Astrocyte (in vitro differentiated cells and primary cell): ENCODE data around the gene ACOX1. TPM values are rescaled to one million over a fixed set of nuclear protein-coding genes. Genes with fewer than 3 reads are reported as not detected.

Experiments
- DNase-seq: peaks from one replicate; pipeline ENCODE4 v3.0.0-alpha.2; 2010; ENCODE audit warnings: low read depth
- FAIRE-seq: peaks from 2 replicates; lab custom pipeline; 2011; peaks lifted over from hg19 to GRCh38; lab: Jason Lieb, UNC
- H2AFZ ChIP-seq: 2 replicates; pipeline ENCODE4 v1.6.0; 2012; ENCODE audit warnings: low read depth, low read length, inconsistent platforms
- H3K27ac ChIP-seq: 2 replicates; pipeline ENCODE4 v1.5.1; 2011; ENCODE audit warnings: low read depth, low read length, inconsistent platforms
- H3K27me3 ChIP-seq: 2 replicates; pipeline ENCODE4 v1.6.0; 2011; ENCODE audit warnings: low read length, inconsistent platforms; ENCODE audit not compliant: insufficient read depth
- H3K36me3 ChIP-seq: 2 replicates; pipeline ENCODE4 v1.5.1; 2011; ENCODE audit warnings: low read length, inconsistent platforms; ENCODE audit not compliant: insufficient read depth
- H3K4me1 ChIP-seq: 2 replicates; pipeline ENCODE4 v1.5.1; 2011; ENCODE audit warnings: low read length, inconsistent platforms; ENCODE audit not compliant: insufficient read depth
- H3K4me2 ChIP-seq: 2 replicates; pipeline ENCODE4 v1.6.0; 2012; ENCODE audit warnings: low read length, inconsistent platforms
- H3K4me3 ChIP-seq: 2 replicates; pipeline ENCODE4 v1.5.1; 2011; ENCODE audit warnings: low read depth, mild to moderate bottlenecking, low read length, inconsistent platforms; ENCODE audit not compliant: insufficient read depth
- H3K79me2 ChIP-seq: 2 replicates; pipeline ENCODE4 v1.6.0; 2012; ENCODE audit warnings: mild to moderate bottlenecking, low read length, inconsistent platforms; ENCODE audit not compliant: insufficient read depth
- H3K9ac ChIP-seq: 2 replicates; pipeline ENCODE4 v1.6.0; 2012; ENCODE audit warnings: mild to moderate bottlenecking, low read length, inconsistent platforms
- H3K9me3 ChIP-seq: 2 replicates; pipeline ENCODE4 v1.5.1; 2012; ENCODE audit warnings: low read depth, mild to moderate bottlenecking, low read length, inconsistent platforms; ENCODE audit not compliant: insufficient read depth
- H4K20me1 ChIP-seq: 2 replicates; pipeline ENCODE4 v1.6.0; 2012; ENCODE audit warnings: low read length, inconsistent platforms; ENCODE audit not compliant: insufficient read depth
- H3K27ac Mint-ChIP-seq: one replicate; pipeline ENCODE4 v1.8.0; 2021; ENCODE audit warnings: mild to moderate bottlenecking, mixed read lengths; ENCODE audit not compliant: unreplicated experiment
- H3K27me3 Mint-ChIP-seq: one replicate; pipeline ENCODE4 v1.8.0; 2021; ENCODE audit warnings: low read depth, mixed read lengths; ENCODE audit not compliant: unreplicated experiment
- H3K36me3 Mint-ChIP-seq: one replicate; pipeline ENCODE4 v1.8.0; 2021; ENCODE audit warnings: low read depth, mixed read lengths; ENCODE audit not compliant: unreplicated experiment
- H3K4me1 Mint-ChIP-seq: one replicate; pipeline ENCODE4 v1.8.0; 2021; ENCODE audit warnings: low read depth, mixed read lengths; ENCODE audit not compliant: unreplicated experiment
- H3K4me3 Mint-ChIP-seq: one replicate; pipeline ENCODE4 v1.8.0; 2021; ENCODE audit warnings: mild to moderate bottlenecking, moderate library complexity, mixed read lengths; ENCODE audit not compliant: unreplicated experiment
- H3K9me3 Mint-ChIP-seq: one replicate; pipeline ENCODE4 v1.8.0; 2021; ENCODE audit warnings: mild to moderate bottlenecking, mixed read lengths; ENCODE audit not compliant: unreplicated experiment
- EZH2 ChIP-seq: IDR thresholded peaks from 2 replicates; pipeline ENCODE4 v1.6.1; 2012; ENCODE audit warnings: mild to moderate bottlenecking, low read length, inconsistent platforms; ENCODE audit not compliant: insufficient read depth
- total RNA-seq: library from RNA; stranded (reverse); gene quantifications from 2 replicates; pipeline ENCODE4 v1.2.1, GENCODE V29; 2021
- TF ChIP-seq, protein P1 (sequence below): IDR thresholded peaks from 2 replicates; pipeline ENCODE4 v1.5.1; 2011; ENCODE audit warnings: low read depth, mild to moderate bottlenecking, inconsistent platforms, low read length, moderate library complexity; ENCODE audit not compliant: insufficient read depth

ACOX1 gene
- total RNA-seq, 1 donor from 2014 or later, result 61.3 TPM

DNA sequence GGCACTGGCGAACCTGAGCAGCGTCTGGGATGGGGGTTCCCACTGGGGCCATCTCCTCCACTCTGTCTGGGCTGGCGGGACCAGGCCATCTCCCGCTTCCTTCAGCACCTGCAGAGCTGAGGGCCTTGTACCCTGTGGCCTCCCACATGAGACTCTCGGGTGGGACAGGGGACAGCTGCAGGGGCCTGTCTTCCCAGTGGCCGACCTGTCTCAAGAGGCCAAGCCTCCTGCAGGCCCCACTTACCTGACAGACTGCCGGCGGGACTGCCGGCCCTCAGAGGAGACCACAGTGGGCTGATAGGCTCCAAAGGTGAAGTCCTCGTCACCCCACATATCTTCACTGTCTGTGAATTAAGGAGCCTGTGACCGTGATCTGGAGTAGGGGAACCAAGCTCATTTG lies 53.9 kb downstream of the ACOX1 start:
- Mint-ChIP-seq H3K9me3 (no peaks in the 10 kb centered on the region), H3K4me3 (no peak overlapping the region), H3K27ac (no peak overlapping the region), H3K27me3 (peaks cover 5% of the 10 kb centered on the region), H3K36me3 (peaks cover 9% of the 10 kb centered on the region), H3K4me1 (no peaks in the 10 kb centered on the region)
- H3K36me3 ChIP-seq, result peaks cover 2% of the 10 kb centered on the region
- no peak overlapping the region for H3K4me2 ChIP-seq
- H3K9ac ChIP-seq, result no peak overlapping the region
- H4K20me1 ChIP-seq, result no peaks in the 10 kb centered on the region
- H3K4me3 ChIP-seq, result no peak overlapping the region
- no peaks in the 10 kb centered on the region for H3K9me3 ChIP-seq
- TF ChIP-seq, protein P1, sequence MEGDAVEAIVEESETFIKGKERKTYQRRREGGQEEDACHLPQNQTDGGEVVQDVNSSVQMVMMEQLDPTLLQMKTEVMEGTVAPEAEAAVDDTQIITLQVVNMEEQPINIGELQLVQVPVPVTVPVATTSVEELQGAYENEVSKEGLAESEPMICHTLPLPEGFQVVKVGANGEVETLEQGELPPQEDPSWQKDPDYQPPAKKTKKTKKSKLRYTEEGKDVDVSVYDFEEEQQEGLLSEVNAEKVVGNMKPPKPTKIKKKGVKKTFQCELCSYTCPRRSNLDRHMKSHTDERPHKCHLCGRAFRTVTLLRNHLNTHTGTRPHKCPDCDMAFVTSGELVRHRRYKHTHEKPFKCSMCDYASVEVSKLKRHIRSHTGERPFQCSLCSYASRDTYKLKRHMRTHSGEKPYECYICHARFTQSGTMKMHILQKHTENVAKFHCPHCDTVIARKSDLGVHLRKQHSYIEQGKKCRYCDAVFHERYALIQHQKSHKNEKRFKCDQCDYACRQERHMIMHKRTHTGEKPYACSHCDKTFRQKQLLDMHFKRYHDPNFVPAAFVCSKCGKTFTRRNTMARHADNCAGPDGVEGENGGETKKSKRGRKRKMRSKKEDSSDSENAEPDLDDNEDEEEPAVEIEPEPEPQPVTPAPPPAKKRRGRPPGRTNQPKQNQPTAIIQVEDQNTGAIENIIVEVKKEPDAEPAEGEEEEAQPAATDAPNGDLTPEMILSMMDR, result no peak
- TF ChIP-seq EZH2, result no peak
- H3K79me2 ChIP-seq, result no peaks in the 10 kb centered on the region
- H2AFZ ChIP-seq, result no peak overlapping the region
- no peak for DNase-seq
- no peaks in the 10 kb centered on the region for H3K27me3 ChIP-seq
- no peak for FAIRE-seq
- H3K4me1 ChIP-seq, result no peaks in the 10 kb centered on the region
- no peak overlapping the region for H3K27ac ChIP-seq

DNA sequence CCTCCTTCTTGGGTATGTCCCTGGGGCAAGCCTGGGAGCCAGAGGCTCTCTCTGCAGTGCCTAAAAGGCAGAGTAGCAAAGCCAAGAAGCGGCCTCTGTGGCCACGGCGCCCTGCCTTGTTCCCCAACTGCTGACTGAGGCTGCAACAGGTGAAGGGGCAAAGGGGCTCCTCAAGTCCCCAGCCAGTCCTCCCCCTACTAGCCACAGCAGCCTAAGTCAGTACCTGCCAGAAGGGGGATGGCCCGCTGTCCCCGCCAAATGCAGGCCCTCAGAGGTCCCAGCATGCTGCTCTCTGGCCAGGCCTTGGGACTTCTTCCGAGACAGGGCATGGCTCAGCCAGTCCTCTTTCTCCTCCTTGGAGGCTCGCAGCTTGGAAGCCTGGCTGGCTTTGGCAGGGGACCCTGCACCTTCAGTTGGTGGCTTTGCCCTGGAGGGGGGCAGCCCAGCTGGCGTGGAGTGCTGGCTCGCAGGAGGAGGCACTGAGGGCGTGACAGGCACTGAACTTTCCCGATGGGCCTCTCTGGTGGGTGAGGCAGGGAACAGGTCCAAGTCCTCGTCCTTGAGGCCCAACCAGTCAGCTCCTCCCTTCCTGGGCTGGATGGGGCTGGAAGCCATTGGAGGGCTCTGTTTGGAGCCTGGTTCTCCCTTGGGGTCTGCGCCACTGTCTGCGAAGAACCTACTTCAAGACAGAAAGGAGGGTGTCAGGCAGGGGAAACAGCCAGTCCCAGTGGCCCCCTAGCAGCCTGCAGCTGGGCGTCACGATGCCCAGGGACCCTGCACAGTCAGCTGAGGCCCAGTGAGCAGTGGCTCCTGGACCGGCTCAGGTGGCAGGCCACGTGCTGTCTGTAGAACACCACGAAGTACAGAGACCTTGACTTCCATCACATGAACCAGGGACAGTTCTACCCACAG lies 55.7 kb downstream of the ACOX1 start:
- FAIRE-seq, result no peak
- Histone ChIP-seq H3K27me3 (no peaks in the 10 kb centered on the region), H3K9me3 (no peaks in the 10 kb centered on the region), H4K20me1 (no peaks in the 10 kb centered on the region), H3K4me3 (no peak overlapping the region), H2AFZ (no peak overlapping the region), H3K4me1 (no peaks in the 10 kb centered on the region), H3K79me2 (no peaks in the 10 kb centered on the region), H3K9ac (no peak overlapping the region), H3K36me3 (peaks cover 2% of the 10 kb centered on the region), H3K27ac (no peak overlapping the region), H3K4me2 (no peak overlapping the region)
- DNase-seq, result no peak
- H3K4me1 Mint-ChIP-seq, result no peaks in the 10 kb centered on the region
- H3K9me3 Mint-ChIP-seq, result no peaks in the 10 kb centered on the region
- H3K4me3 Mint-ChIP-seq, result no peak overlapping the region
- no peak for TF ChIP-seq EZH2
- TF ChIP-seq, protein P1, result no peak
- peaks cover 10% of the 10 kb centered on the region for H3K36me3 Mint-ChIP-seq
- H3K27me3 Mint-ChIP-seq, result peaks cover 5% of the 10 kb centered on the region
- H3K27ac Mint-ChIP-seq, result no peak overlapping the region
